Neural progenitor cell (in vitro differentiated cells): ENCODE data around the gene ZMAT5. TPM values are rescaled to one million over a fixed set of nuclear protein-coding genes. Genes with fewer than 3 reads are reported as not detected.

Source experiments
- DNase-seq: peaks from one replicate; pipeline ENCODE4 v3.0.0-alpha.2; 2016; ENCODE audit warnings: low spot score
- H2AFZ ChIP-seq: fragments of 200-600 bp; sonication (generic); replicated peaks from 2 replicates; pipeline ENCODE4 v1.6.1; 2016; ENCODE audit warnings: antibody characterized with exemption
- H3F3A ChIP-seq: fragments of 200-600 bp; sonication (generic); 2 replicates; pipeline ENCODE4 v1.6.1; 2016; ENCODE audit warnings: antibody characterized with exemption, low read depth
- H3K27ac ChIP-seq: fragments of 200-600 bp; sonication (generic); 2 replicates; pipeline ENCODE4 v1.5.1; 2016; ENCODE audit warnings: mild to moderate bottlenecking
- H3K27me3 ChIP-seq: fragments of 200-600 bp; sonication (generic); 2 replicates; pipeline ENCODE4 v1.6.1; 2016; ENCODE audit warnings: mild to moderate bottlenecking, moderate library complexity
- H3K36me3 ChIP-seq: fragments of 200-600 bp; sonication (generic); 2 replicates; pipeline ENCODE4 v1.5.1; 2016
- H3K4me1 ChIP-seq: fragments of 200-600 bp; sonication (generic); 2 replicates; pipeline ENCODE4 v1.6.1; 2016; ENCODE audit warnings: mixed run types
- H3K4me2 ChIP-seq: fragments of 200-600 bp; sonication (generic); 2 replicates; pipeline ENCODE4 v1.6.1; 2016
- H3K4me3 ChIP-seq: fragments of 200-600 bp; sonication (generic); 2 replicates; pipeline ENCODE4 v1.5.1; 2016
- H3K79me2 ChIP-seq: fragments of 200-600 bp; sonication (generic); 2 replicates; pipeline ENCODE4 v1.6.1; 2016; ENCODE audit warnings: low read depth
- H3K9ac ChIP-seq: fragments of 200-600 bp; sonication (generic); 2 replicates; pipeline ENCODE4 v1.6.1; 2016
- H3K9me3 ChIP-seq: fragments of 200-600 bp; sonication (generic); 2 replicates; pipeline ENCODE4 v1.5.1; 2016; ENCODE audit warnings: low read depth
- H4K20me1 ChIP-seq: fragments of 200-600 bp; sonication (generic); 2 replicates; pipeline ENCODE4 v1.6.1; 2016; ENCODE audit warnings: low read depth
- H3K27ac Mint-ChIP-seq: 3 replicates; pipeline ENCODE4 v1.8.0; 2021; ENCODE audit warnings: mixed read lengths
- H3K27me3 Mint-ChIP-seq: 2 replicates; pipeline ENCODE4 v1.8.0; 2022; ENCODE audit warnings: low read depth, mild to moderate bottlenecking, inconsistent platforms, moderate library complexity, mixed read lengths; ENCODE audit not compliant: insufficient read depth
- H3K36me3 Mint-ChIP-seq: 3 replicates; pipeline ENCODE4 v1.8.0; 2021; ENCODE audit warnings: mixed read lengths
- H3K4me1 Mint-ChIP-seq: 3 replicates; pipeline ENCODE4 v1.8.0; 2021; ENCODE audit warnings: mixed read lengths
- H3K4me3 Mint-ChIP-seq: 3 replicates; pipeline ENCODE4 v1.8.0; 2021; ENCODE audit warnings: mild to moderate bottlenecking, moderate library complexity, mixed read lengths
- H3K9me3 Mint-ChIP-seq: 3 replicates; pipeline ENCODE4 v1.8.0; 2020; ENCODE audit warnings: mixed read lengths
- EZH2 ChIP-seq: fragments of 200-600 bp; sonication (generic); IDR thresholded peaks from 2 replicates; pipeline ENCODE4 v1.6.1; 2017; ENCODE audit warnings: antibody characterized with exemption, mild to moderate bottlenecking, moderate library complexity
- EZH2phosphoT487 ChIP-seq: fragments of 200-600 bp; sonication (generic); IDR thresholded peaks from 2 replicates; pipeline ENCODE4 v1.6.1; 2017; ENCODE audit warnings: antibody characterized with exemption
- total RNA-seq: library from RNA; depleted of rRNA; stranded (reverse); fragments of >200 nt; gene quantifications from 2 replicates; pipeline ENCODE4 v1.2.3, GENCODE V29; 2015; ENCODE audit warnings: low replicate concordance
- TF ChIP-seq, protein P1 (sequence below): fragments of 200-600 bp; sonication (generic); IDR thresholded peaks from 2 replicates; pipeline ENCODE4 v1.5.1; 2017; ENCODE audit warnings: antibody characterized with exemption, mild to moderate bottlenecking

Gene ZMAT5
- total RNA-seq, 1 donor from 2014 or later = 20.8 TPM

- Mint-ChIP-seq H3K36me3 (no peaks in the 10 kb centered on the region), H3K4me3 (peak overlapping the region; percentile 2), H3K4me1 (peaks cover 40% of the 10 kb centered on the region), H3K9me3 (no peaks in the 10 kb centered on the region), H3K27me3 (no peaks in the 10 kb centered on the region), H3K27ac (peak overlapping the region; percentile 94)
- Histone ChIP-seq H3K27me3 (no peaks in the 10 kb centered on the region), H3K9ac (no peak overlapping the region), H3K27ac (no peak overlapping the region), H3F3A (no peaks in the 10 kb centered on the region), H3K4me2 (no peak overlapping the region), H3K9me3 (no peaks in the 10 kb centered on the region), H3K36me3 (no peaks in the 10 kb centered on the region), H3K4me3 (no peak overlapping the region), H4K20me1 (no peaks in the 10 kb centered on the region), H3K79me2 (no peaks in the 10 kb centered on the region), H3K4me1 (peaks cover 10% of the 10 kb centered on the region), H2AFZ (peak overlapping the region; percentile 73)
- DNase-seq = no peak
- TF ChIP-seq EZH2phosphoT487 (no peak), EZH2 (no peak)
- TF ChIP-seq, protein P1, sequence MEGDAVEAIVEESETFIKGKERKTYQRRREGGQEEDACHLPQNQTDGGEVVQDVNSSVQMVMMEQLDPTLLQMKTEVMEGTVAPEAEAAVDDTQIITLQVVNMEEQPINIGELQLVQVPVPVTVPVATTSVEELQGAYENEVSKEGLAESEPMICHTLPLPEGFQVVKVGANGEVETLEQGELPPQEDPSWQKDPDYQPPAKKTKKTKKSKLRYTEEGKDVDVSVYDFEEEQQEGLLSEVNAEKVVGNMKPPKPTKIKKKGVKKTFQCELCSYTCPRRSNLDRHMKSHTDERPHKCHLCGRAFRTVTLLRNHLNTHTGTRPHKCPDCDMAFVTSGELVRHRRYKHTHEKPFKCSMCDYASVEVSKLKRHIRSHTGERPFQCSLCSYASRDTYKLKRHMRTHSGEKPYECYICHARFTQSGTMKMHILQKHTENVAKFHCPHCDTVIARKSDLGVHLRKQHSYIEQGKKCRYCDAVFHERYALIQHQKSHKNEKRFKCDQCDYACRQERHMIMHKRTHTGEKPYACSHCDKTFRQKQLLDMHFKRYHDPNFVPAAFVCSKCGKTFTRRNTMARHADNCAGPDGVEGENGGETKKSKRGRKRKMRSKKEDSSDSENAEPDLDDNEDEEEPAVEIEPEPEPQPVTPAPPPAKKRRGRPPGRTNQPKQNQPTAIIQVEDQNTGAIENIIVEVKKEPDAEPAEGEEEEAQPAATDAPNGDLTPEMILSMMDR = no peak
Measured at GRCh38 chr22:29780748-29781676, 14.2 kb upstream of the ZMAT5 start.

- DNase-seq = no peak
- Mint-ChIP-seq H3K4me3 (no peak overlapping the region), H3K27me3 (no peaks in the 10 kb centered on the region), H3K9me3 (no peaks in the 10 kb centered on the region), H3K36me3 (no peaks in the 10 kb centered on the region), H3K4me1 (peaks cover 36% of the 10 kb centered on the region), H3K27ac (no peak overlapping the region)
- H3K4me2 ChIP-seq = no peak overlapping the region
- TF ChIP-seq, protein P1 = no peak
- no peak for TF ChIP-seq EZH2phosphoT487
- TF ChIP-seq EZH2 = no peak
- H3K36me3 ChIP-seq = no peaks in the 10 kb centered on the region
- H3K4me1 ChIP-seq = peaks cover 10% of the 10 kb centered on the region
- no peaks in the 10 kb centered on the region for H3K27me3 ChIP-seq
- no peaks in the 10 kb centered on the region for H4K20me1 ChIP-seq
- H3K9me3 ChIP-seq = no peaks in the 10 kb centered on the region
- H3K27ac ChIP-seq = no peak overlapping the region
- no peak overlapping the region for H3K4me3 ChIP-seq
- no peaks in the 10 kb centered on the region for H3K79me2 ChIP-seq
- no peaks in the 10 kb centered on the region for H3F3A ChIP-seq
- no peak overlapping the region for H2AFZ ChIP-seq
- H3K9ac ChIP-seq = no peak overlapping the region
Measured at GRCh38 chr22:29780220-29780619, 13.4 kb upstream of the ZMAT5 start.

DNA sequence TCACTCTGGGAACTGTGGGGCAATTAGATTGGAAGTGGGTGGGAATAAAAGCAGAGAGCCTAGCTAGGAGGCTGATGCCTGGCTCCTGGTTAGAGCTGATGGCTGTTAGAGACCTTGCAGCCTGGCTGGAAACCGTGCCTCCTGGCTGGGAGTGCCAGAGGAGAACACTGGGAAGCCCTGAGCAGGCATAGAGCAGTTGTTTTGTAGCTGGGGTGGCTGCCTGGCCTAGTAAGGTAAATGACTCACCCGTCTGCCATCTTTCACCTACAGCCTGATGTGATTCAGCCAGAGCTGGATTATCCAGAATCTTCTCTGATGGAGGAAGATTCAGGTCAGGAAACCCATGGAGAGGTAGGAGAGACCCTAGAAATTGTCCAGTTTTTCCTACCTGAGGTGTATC lies 6.4 kb upstream of the ZMAT5 start:
- H3K4me1 ChIP-seq = peaks cover 2% of the 10 kb centered on the region
- peaks cover 10% of the 10 kb centered on the region for H3K36me3 Mint-ChIP-seq
- H3K27me3 Mint-ChIP-seq = peaks cover 2% of the 10 kb centered on the region
- H2AFZ ChIP-seq = no peak overlapping the region
- H3K27ac Mint-ChIP-seq = no peak overlapping the region
- H4K20me1 ChIP-seq = peaks cover 4% of the 10 kb centered on the region
- no peak overlapping the region for H3K9ac ChIP-seq
- peaks cover 11% of the 10 kb centered on the region for H3K79me2 ChIP-seq
- H3K4me3 Mint-ChIP-seq = no peak overlapping the region
- H3K4me1 Mint-ChIP-seq = peaks cover 6% of the 10 kb centered on the region
- TF ChIP-seq, protein P1 = no peak
- TF ChIP-seq EZH2phosphoT487 (no peak), EZH2 (no peak)
- DNase-seq = no peak
- no peaks in the 10 kb centered on the region for H3K36me3 ChIP-seq
- no peaks in the 10 kb centered on the region for H3K9me3 Mint-ChIP-seq
- no peak overlapping the region for H3K4me2 ChIP-seq
- H3K9me3 ChIP-seq = no peaks in the 10 kb centered on the region
- H3K27me3 ChIP-seq = no peaks in the 10 kb centered on the region
- no peak overlapping the region for H3K27ac ChIP-seq
- peaks cover 9% of the 10 kb centered on the region for H3F3A ChIP-seq
- no peak overlapping the region for H3K4me3 ChIP-seq
